ENCODE measurements around the gene TGFBRAP1. TPM values are rescaled to one million over a fixed set of nuclear protein-coding genes. Genes with fewer than 3 reads are reported as not detected.

TGFBRAP1 gene
- total and polyA plus RNA-seq, 9 of the 15 experiments (the other 6 are each of a cell fraction or from before 2014, with no cell fraction given), result 3.7 to 18.0 (median 11.0) TPM

GRCh38 chr2:105329197-105329554, 359 bp downstream of the TGFBRAP1 start:
- DNase-seq (ENCODE audit: extremely low read depth in 1 of 4, low spot score in 3 of 4) (peak in 1 of 4 experiments; percentile 41), ATAC-seq (peak; percentile 17), FAIRE-seq (no peak)
- ChIA-PET CTCF (ENCODE audit: low intra/inter-chr PET ratio) (no interaction called here), POLR2A (interaction anchor here (0.8 to 3.5 kb wide), 5 partner anchors 9 to 853 kb away, joined by 3 to 20 read pairs (median 6); partner anchors contain the start of gene C2orf49)
- Histone ChIP-seq H2AFZ (ENCODE audit: low read depth, low read length) (peak overlapping the region; percentile 89), H3K4me2 (ENCODE audit: insufficient read depth, low read length) (peak overlapping the region; percentile 100), H3K27ac (ENCODE audit: extremely low read depth, low read depth, low read length) (peak overlapping the region; percentile 72), H3K9ac (ENCODE audit: insufficient read depth in 1 of 2, low read depth in 2 of 2, low read length in 2 of 2) (peak overlapping the region; percentile 79 to 87), H3K9me3 (replicated peaks; ENCODE audit: control insufficient read depth, insufficient read depth, low read depth, low read length) (no peaks in the 10 kb centered on the region), H3K36me3 (ENCODE audit: control insufficient read depth, insufficient read depth, low read length) (peaks cover 18% of the 10 kb centered on the region; the same call in 2 of the 3 replicates), H4K20me1 (replicated peaks; ENCODE audit: control insufficient read depth, insufficient read depth, low read length) (no peaks in the 10 kb centered on the region), H3K4me3 (peak overlapping the region; percentile 59), H3K27me3 (ENCODE audit: control insufficient read depth in 2 of 2, insufficient read depth in 2 of 2, low read length in 2 of 2) (no peaks in the 10 kb centered on the region), H3K4me1 (replicated peaks in 1 of 2; ENCODE audit: control insufficient read depth in 2 of 2, insufficient read depth in 2 of 2, low read length in 2 of 2) (peaks cover 17 to 33% of the 10 kb centered on the region in 2 experiments), H3K79me2 (ENCODE audit: control insufficient read depth, insufficient read depth, low read length) (peaks cover 60% of the 10 kb centered on the region), H3K9me1 (ENCODE audit: control insufficient read depth, insufficient read depth, low read length) (peaks cover 3% of the 10 kb centered on the region)
- WGBS (ENCODE audit: insufficient coverage, low coverage, missing lambda C conversion rate), result 0% methylated on average over 6 of the region's 17 CpGs
- in situ Hi-C loops (cut with MboI) (no loop called here), intact Hi-C loops (cut with micrococcal nuclease) (no loop called here)
- BruUV-seq (replicated peaks), result no TSS peak
- TF ChIP-seq IFI16 (CRISPR knock-in tag; IDR thresholded peaks at IDR 0.05) (no peak), POLR3G (IDR thresholded peaks at IDR 0.05; ENCODE audit: extremely low read depth, insufficient read length, insufficient replicate concordance) (no peak), TAF7 (tag; IDR thresholded peaks at IDR 0.05) (no peak), CREM (IDR thresholded peaks at IDR 0.05; ENCODE audit: low read depth) (0 out of 2 replicates have a peak, but pooled peaks have one; percentile 9), LARP7 (IDR thresholded peaks at IDR 0.05) (0 out of 2 replicates have a peak, but pooled peaks have one; percentile 55), ILF3 (IDR thresholded peaks at IDR 0.05; ENCODE audit: borderline replicate concordance) (no peak), L3MBTL2 (IDR thresholded peaks at IDR 0.05) (no peak), EHMT2 (IDR thresholded peaks at IDR 0.05) (no peak), SIRT6 (IDR thresholded peaks at IDR 0.05; ENCODE audit: low read depth, low read length) (no peak), ZNF830 (CRISPR knock-in tag; IDR thresholded peaks at IDR 0.05) (no peak), ZNF316 (IDR thresholded peaks at IDR 0.05) (no peak), ETV5 (CRISPR knock-in tag; IDR thresholded peaks at IDR 0.05; ENCODE audit: low read depth) (no peak), ZNF57 (CRISPR knock-in tag; IDR thresholded peaks at IDR 0.05) (no peak), CREB1 (IDR thresholded peaks at IDR 0.05) (no peak), CREB1 (CRISPR knock-in tag; IDR thresholded peaks at IDR 0.05) (no peak), ZNF583 (CRISPR knock-in tag; IDR thresholded peaks at IDR 0.05) (no peak), ZNF551 (CRISPR knock-in tag; IDR thresholded peaks at IDR 0.05) (no peak)
- TF ChIP-seq, protein P1, sequence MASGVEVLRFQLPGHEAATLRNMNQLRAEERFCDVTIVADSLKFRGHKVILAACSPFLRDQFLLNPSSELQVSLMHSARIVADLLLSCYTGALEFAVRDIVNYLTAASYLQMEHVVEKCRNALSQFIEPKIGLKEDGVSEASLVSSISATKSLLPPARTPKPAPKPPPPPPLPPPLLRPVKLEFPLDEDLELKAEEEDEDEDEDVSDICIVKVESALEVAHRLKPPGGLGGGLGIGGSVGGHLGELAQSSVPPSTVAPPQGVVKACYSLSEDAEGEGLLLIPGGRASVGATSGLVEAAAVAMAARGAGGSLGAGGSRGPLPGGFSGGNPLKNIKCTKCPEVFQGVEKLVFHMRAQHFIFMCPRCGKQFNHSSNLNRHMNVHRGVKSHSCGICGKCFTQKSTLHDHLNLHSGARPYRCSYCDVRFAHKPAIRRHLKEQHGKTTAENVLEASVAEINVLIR (CRISPR knock-in tag; IDR thresholded peaks at IDR 0.05), result no peak
- TF ChIP-seq, protein P2, sequence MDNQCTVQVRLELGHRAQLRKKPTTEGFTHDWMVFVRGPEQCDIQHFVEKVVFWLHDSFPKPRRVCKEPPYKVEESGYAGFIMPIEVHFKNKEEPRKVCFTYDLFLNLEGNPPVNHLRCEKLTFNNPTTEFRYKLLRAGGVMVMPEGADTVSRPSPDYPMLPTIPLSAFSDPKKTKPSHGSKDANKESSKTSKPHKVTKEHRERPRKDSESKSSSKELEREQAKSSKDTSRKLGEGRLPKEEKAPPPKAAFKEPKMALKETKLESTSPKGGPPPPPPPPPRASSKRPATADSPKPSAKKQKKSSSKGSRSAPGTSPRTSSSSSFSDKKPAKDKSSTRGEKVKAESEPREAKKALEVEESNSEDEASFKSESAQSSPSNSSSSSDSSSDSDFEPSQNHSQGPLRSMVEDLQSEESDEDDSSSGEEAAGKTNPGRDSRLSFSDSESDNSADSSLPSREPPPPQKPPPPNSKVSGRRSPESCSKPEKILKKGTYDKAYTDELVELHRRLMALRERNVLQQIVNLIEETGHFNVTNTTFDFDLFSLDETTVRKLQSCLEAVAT (IDR thresholded peaks at IDR 0.05), result 0 out of 4 replicates have a peak, but pooled peaks of 1 of the 2 experiments have one; percentile 54
- TF ChIP-seq, protein P3, sequence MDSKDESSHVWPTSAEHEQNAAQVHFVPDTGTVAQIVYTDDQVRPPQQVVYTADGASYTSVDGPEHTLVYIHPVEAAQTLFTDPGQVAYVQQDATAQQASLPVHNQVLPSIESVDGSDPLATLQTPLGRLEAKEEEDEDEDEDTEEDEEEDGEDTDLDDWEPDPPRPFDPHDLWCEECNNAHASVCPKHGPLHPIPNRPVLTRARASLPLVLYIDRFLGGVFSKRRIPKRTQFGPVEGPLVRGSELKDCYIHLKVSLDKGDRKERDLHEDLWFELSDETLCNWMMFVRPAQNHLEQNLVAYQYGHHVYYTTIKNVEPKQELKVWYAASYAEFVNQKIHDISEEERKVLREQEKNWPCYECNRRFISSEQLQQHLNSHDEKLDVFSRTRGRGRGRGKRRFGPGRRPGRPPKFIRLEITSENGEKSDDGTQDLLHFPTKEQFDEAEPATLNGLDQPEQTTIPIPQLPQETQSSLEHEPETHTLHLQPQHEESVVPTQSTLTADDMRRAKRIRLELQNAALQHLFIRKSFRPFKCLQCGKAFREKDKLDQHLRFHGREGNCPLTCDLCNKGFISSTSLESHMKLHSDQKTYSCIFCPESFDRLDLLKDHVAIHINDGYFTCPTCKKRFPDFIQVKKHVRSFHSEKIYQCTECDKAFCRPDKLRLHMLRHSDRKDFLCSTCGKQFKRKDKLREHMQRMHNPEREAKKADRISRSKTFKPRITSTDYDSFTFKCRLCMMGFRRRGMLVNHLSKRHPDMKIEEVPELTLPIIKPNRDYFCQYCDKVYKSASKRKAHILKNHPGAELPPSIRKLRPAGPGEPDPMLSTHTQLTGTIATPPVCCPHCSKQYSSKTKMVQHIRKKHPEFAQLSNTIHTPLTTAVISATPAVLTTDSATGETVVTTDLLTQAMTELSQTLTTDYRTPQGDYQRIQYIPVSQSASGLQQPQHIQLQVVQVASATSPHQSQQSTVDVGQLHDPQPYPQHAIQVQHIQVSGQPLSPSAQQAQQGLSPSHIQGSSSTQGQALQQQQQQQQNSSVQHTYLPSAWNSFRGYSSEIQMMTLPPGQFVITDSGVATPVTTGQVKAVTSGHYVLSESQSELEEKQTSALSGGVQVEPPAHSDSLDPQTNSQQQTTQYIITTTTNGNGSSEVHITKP (IDR thresholded peaks at IDR 0.05; ENCODE audit: partially characterized antibody), result peak; percentile 71
